ENCODE results near the gene STAC. TPM values are rescaled to one million over a fixed set of nuclear protein-coding genes. Genes with fewer than 3 reads are reported as not detected.
A peak's percentile ranks its signal among the peaks of the same experiment; 100 is the strongest.
"Not testable (repeated sequence)": the region's sequence is repeated elsewhere in the genome, so short reads cannot be mapped to it uniquely, and the experiment has no call there.

Gene STAC
- total RNA-seq, 1 donor from 2014 or later: 3.9 TPM

DNA sequence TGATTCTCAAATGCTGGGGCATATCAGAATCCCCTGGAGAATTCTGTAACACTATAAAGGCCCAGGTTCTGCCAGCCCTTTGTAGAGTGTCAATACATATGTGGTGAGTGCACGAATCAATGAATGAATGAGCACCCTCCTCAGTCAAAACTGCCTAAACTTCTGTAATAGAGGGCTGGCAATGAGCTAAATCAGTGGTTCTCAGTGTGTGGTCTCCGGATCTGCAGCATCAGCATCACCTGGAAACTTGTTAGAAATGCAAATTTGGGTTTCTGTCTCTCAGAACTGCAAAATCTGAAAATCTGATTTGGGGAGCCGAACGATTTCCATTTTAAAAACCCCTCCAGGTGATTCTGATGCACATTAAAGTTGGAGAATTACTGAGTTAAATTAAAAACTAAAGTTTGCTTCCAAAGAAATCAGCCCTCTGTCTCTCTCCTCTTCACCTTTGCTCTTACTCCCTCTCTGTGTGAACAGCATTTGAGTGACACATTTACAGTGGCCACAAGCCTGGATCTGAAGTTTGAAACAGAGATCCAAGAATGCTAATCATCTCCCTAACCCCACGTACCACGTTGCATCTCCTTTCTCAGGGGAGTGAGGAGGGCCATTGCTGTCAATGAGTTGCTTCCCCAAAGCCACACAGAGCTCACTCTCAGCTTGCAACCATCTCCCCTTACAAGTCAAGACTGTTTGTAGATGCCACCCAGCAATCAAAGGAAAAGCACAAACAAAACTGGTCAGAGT lies 109.5 kb downstream of the STAC start:
- Histone ChIP-seq H3K36me3 (no peaks in the 10 kb centered on the region), H3K4me3 (no peak overlapping the region), H3K9me3 (no peaks in the 10 kb centered on the region), H3K4me1 (peaks cover 5% of the 10 kb centered on the region), H3K27me3 (no peaks in the 10 kb centered on the region), H3K27ac (no peak overlapping the region)
- TF ChIP-seq POLR2A (IDR thresholded peaks at IDR 0.05) (no peak), POLR2AphosphoS5 (IDR thresholded peaks at IDR 0.05; ENCODE audit: insufficient read depth in 1 of 2, low read depth in 1 of 2) (no peak), CTCF (IDR thresholded peaks at IDR 0.05) (no peak)
- no peak for DNase-seq (ENCODE audit: extremely low spot score in 2 of 2)
- intact Hi-C loops (cut with DNase I): no loop called here

GRCh38 chr3:36493051-36493450 lies 112.7 kb downstream of the STAC start:
- Histone ChIP-seq H3K36me3 (no peaks in the 10 kb centered on the region), H3K27ac (no peak overlapping the region), H3K27me3 (no peaks in the 10 kb centered on the region), H3K9me3 (no peaks in the 10 kb centered on the region), H3K4me3 (no peak overlapping the region), H3K4me1 (peaks cover 5% of the 10 kb centered on the region)
- no peak for DNase-seq (ENCODE audit: extremely low spot score in 2 of 2)
- TF ChIP-seq CTCF (IDR thresholded peaks at IDR 0.05): no peak
- TF ChIP-seq POLR2AphosphoS5 (IDR thresholded peaks at IDR 0.05; ENCODE audit: insufficient read depth in 1 of 2, low read depth in 1 of 2): no peak
- no peak for TF ChIP-seq POLR2A (IDR thresholded peaks at IDR 0.05)
- intact Hi-C loops (cut with DNase I): no loop called here

GRCh38 chr3:36494461-36495109 lies 114.3 kb downstream of the STAC start:
- no peaks in the 10 kb centered on the region for H3K27me3 ChIP-seq
- H3K4me1 ChIP-seq: peaks cover 5% of the 10 kb centered on the region
- no peaks in the 10 kb centered on the region for H3K36me3 ChIP-seq
- no peak overlapping the region for H3K4me3 ChIP-seq
- peak overlapping the region; percentile 61 for H3K27ac ChIP-seq
- intact Hi-C loops (cut with DNase I): no loop called here
- TF ChIP-seq POLR2AphosphoS5 (IDR thresholded peaks at IDR 0.05; ENCODE audit: insufficient read depth in 1 of 2, low read depth in 1 of 2) (peak in 1 of 2 donors; percentile 34), POLR2A (IDR thresholded peaks at IDR 0.05) (no peak), CTCF (IDR thresholded peaks at IDR 0.05) (no peak)
- no peaks in the 10 kb centered on the region for H3K9me3 ChIP-seq
- DNase-seq (ENCODE audit: extremely low spot score in 2 of 2): no peak

GRCh38 chr3:36496684-36497633 lies 116.7 kb downstream of the STAC start:
- Histone ChIP-seq H3K36me3 (no peaks in the 10 kb centered on the region), H3K27me3 (no peaks in the 10 kb centered on the region), H3K4me3 (no peak overlapping the region), H3K4me1 (peaks cover 13% of the 10 kb centered on the region), H3K27ac (no peak overlapping the region), H3K9me3 (no peaks in the 10 kb centered on the region)
- intact Hi-C loops (cut with DNase I): no loop called here
- no peak for DNase-seq (ENCODE audit: extremely low spot score in 2 of 2)
- TF ChIP-seq POLR2A (IDR thresholded peaks at IDR 0.05): no peak

DNA sequence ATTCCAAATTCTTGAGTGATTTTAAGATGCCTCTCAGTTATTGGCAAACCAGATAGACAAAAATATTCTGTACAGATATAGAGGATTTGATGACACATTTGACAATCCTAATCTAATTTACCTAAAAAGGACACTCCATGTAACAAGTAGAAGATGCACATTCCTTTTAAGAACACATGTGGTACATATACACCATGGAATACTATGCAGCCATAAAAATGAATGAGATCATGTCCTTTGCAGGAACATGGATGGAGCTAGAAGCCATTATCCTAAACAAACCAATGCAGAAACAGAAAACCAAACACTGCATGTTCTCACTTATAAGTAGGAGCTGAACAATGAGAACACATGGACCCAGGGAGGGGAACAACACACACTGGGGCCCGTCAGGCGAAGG lies 119.7 kb downstream of the STAC start:
- H3K9me3 ChIP-seq; DNase-seq (ENCODE audit: extremely low spot score in 2 of 2); H3K27me3 ChIP-seq; H3K36me3 ChIP-seq; H3K4me3 ChIP-seq; H3K27ac ChIP-seq; H3K4me1 ChIP-seq; intact Hi-C loops (cut with DNase I): not testable (repeated sequence)

Measured in vagina (tissue), 2 donors.